ENCODE measurements around the gene GALNT9. TPM values are rescaled to one million over a fixed set of nuclear protein-coding genes. Genes with fewer than 3 reads are reported as not detected.

The GALNT9 gene
- total RNA-seq, 1 experiment from 2014 or later = 0.44 TPM

- CTCF ChIA-PET = no interaction called here
- no peak for ATAC-seq
These were observed 93.1 kb downstream of the GALNT9 start for GRCh38 chr12:132236129-132236929.

DNA sequence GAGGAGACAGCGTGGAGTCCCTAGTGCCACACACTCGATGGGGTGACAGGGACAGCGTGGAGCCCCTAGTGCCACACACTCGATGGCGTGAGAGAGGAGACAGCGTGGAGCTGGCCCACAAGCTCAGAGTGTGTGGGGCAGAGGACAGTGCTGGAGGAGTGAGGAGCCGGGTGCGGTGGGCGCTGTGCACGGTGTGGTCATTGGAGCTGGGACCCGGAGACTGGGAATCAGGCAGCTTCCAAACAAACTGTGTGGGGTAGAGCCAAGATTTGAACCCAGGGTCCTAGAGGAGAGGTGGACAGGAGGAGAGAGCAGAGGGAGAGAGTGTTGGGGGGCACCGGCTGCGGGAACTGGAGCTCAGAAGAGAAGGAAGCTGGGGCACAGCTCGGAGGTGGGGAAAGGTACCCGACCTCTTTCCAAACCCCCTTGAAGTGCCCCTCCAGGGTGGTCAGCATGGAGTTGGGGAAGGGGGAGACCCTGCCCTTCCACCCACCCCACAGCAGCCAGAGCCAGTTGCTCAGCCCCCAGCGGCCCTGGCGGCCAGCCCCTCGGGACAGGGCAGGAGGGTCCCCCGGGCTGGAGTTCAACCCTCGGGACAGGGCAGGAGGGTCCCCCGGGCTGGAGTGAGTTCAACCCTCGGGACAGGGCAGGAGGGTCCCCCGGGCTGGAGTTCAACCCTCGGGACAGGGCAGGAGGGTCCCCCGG is 94.1 kb downstream of the GALNT9 start:
- Histone ChIP-seq H3F3A (ENCODE audit: low read length, unreplicated experiment) (no peaks in the 10 kb centered on the region), H3K4me1 (ENCODE audit: insufficient read depth, low read length) (no peaks in the 10 kb centered on the region), H3K79me2 (ENCODE audit: low read length) (no peaks in the 10 kb centered on the region), H2AFZ (ENCODE audit: low read length) (no peak overlapping the region), H3K9ac (ENCODE audit: low read length) (no peak overlapping the region), H3K9me2 (replicated peaks; ENCODE audit: low read length) (no peaks in the 10 kb centered on the region), H3K4me2 (ENCODE audit: low read length) (no peak overlapping the region), H3K4me3 (ENCODE audit: low read length) (no peak overlapping the region), H3K36me3 (ENCODE audit: low read depth, low read length) (no peaks in the 10 kb centered on the region), H3K27me3 (ENCODE audit: low read length) (0 out of 2 replicates have a peak, but pooled peaks cover under 1% of the 10 kb centered on the region), H4K20me1 (ENCODE audit: low read length) (no peaks in the 10 kb centered on the region), H3K27ac (ENCODE audit: low read length) (no peak overlapping the region), H3K9me3 (ENCODE audit: low read length) (no peaks in the 10 kb centered on the region)
- ATAC-seq (no peak), DNase-seq (no peak)
- BruUV-seq (replicated peaks) = no TSS peak
- no peak for TF ChIP-seq EZH2phosphoT487 (IDR thresholded peaks at IDR 0.05; ENCODE audit: borderline replicate concordance, low read length)
- TF ChIP-seq EZH2 (IDR thresholded peaks at IDR 0.05; ENCODE audit: low read length, unreplicated experiment) = no peak
- TF ChIP-seq, protein P1, sequence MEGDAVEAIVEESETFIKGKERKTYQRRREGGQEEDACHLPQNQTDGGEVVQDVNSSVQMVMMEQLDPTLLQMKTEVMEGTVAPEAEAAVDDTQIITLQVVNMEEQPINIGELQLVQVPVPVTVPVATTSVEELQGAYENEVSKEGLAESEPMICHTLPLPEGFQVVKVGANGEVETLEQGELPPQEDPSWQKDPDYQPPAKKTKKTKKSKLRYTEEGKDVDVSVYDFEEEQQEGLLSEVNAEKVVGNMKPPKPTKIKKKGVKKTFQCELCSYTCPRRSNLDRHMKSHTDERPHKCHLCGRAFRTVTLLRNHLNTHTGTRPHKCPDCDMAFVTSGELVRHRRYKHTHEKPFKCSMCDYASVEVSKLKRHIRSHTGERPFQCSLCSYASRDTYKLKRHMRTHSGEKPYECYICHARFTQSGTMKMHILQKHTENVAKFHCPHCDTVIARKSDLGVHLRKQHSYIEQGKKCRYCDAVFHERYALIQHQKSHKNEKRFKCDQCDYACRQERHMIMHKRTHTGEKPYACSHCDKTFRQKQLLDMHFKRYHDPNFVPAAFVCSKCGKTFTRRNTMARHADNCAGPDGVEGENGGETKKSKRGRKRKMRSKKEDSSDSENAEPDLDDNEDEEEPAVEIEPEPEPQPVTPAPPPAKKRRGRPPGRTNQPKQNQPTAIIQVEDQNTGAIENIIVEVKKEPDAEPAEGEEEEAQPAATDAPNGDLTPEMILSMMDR (conservative IDR thresholded peaks at IDR 0.05; ENCODE audit: low read depth, low read length) = no peak
- intact Hi-C loops (cut with micrococcal nuclease) = no loop called here
- POLR2A ChIA-PET (ENCODE audit: unreplicated experiment) = no interaction called here
- CTCF ChIA-PET = no interaction called here

More at GRCh38 chr12:132236129-132236929, 93.1 kb downstream of the GALNT9 start:
- H2AFZ ChIP-seq (ENCODE audit: low read length) = no peak overlapping the region
- no peaks in the 10 kb centered on the region for H3K79me2 ChIP-seq (ENCODE audit: low read length)
- H3F3A ChIP-seq (ENCODE audit: low read length, unreplicated experiment) = no peaks in the 10 kb centered on the region
- no peak overlapping the region for H3K27ac ChIP-seq (ENCODE audit: low read length)
- H3K9me2 ChIP-seq (replicated peaks; ENCODE audit: low read length) = no peaks in the 10 kb centered on the region
- POLR2A ChIA-PET (ENCODE audit: unreplicated experiment) = no interaction called here
- H3K4me3 ChIP-seq (ENCODE audit: low read length) = no peak overlapping the region
- H4K20me1 ChIP-seq (ENCODE audit: low read length) = no peaks in the 10 kb centered on the region
- no peaks in the 10 kb centered on the region for H3K4me1 ChIP-seq (ENCODE audit: insufficient read depth, low read length)
- no peak overlapping the region for H3K9ac ChIP-seq (ENCODE audit: low read length)
- TF ChIP-seq, protein P1 (conservative IDR thresholded peaks at IDR 0.05; ENCODE audit: low read depth, low read length) = no peak
- TF ChIP-seq EZH2phosphoT487 (IDR thresholded peaks at IDR 0.05; ENCODE audit: borderline replicate concordance, low read length) = no peak
- TF ChIP-seq EZH2 (IDR thresholded peaks at IDR 0.05; ENCODE audit: low read length, unreplicated experiment) = no peak
- no TSS peak for BruUV-seq (replicated peaks)
- no peaks in the 10 kb centered on the region for H3K9me3 ChIP-seq (ENCODE audit: low read length)
- no peak for DNase-seq
- H3K27me3 ChIP-seq (ENCODE audit: low read length) = no peaks in the 10 kb centered on the region
- intact Hi-C loops (cut with micrococcal nuclease) = no loop called here
- H3K4me2 ChIP-seq (ENCODE audit: low read length) = no peak overlapping the region
- H3K36me3 ChIP-seq (ENCODE audit: low read depth, low read length) = no peaks in the 10 kb centered on the region

GRCh38 chr12:132230381-132230780 is 99.0 kb downstream of the GALNT9 start:
- ATAC-seq = no peak
- DNase-seq = no peak
- peaks cover 38% of the 10 kb centered on the region for H3K27me3 ChIP-seq (ENCODE audit: low read length)
- H3F3A ChIP-seq (ENCODE audit: low read length, unreplicated experiment) = no peaks in the 10 kb centered on the region
- no peak overlapping the region for H3K4me2 ChIP-seq (ENCODE audit: low read length)
- no peak overlapping the region for H2AFZ ChIP-seq (ENCODE audit: low read length)
- H3K9ac ChIP-seq (ENCODE audit: low read length) = no peak overlapping the region
- CTCF ChIA-PET = no interaction called here
- intact Hi-C loops (cut with micrococcal nuclease) = no loop called here
- no peak overlapping the region for H3K27ac ChIP-seq (ENCODE audit: low read length)
- no peaks in the 10 kb centered on the region for H3K36me3 ChIP-seq (ENCODE audit: low read depth, low read length)
- no peaks in the 10 kb centered on the region for H3K4me1 ChIP-seq (ENCODE audit: insufficient read depth, low read length)
- TF ChIP-seq EZH2 (IDR thresholded peaks at IDR 0.05; ENCODE audit: low read length, unreplicated experiment) = no peak
- TF ChIP-seq, protein P1 (conservative IDR thresholded peaks at IDR 0.05; ENCODE audit: low read depth, low read length) = no peak
- TF ChIP-seq EZH2phosphoT487 (IDR thresholded peaks at IDR 0.05; ENCODE audit: borderline replicate concordance, low read length) = no peak
- no peaks in the 10 kb centered on the region for H3K9me3 ChIP-seq (ENCODE audit: low read length)
- H3K79me2 ChIP-seq (ENCODE audit: low read length) = no peaks in the 10 kb centered on the region
- H4K20me1 ChIP-seq (ENCODE audit: low read length) = no peaks in the 10 kb centered on the region
- POLR2A ChIA-PET (ENCODE audit: unreplicated experiment) = no interaction called here
- H3K9me2 ChIP-seq (replicated peaks; ENCODE audit: low read length) = no peaks in the 10 kb centered on the region
- BruUV-seq (replicated peaks) = no TSS peak
- no peak overlapping the region for H3K4me3 ChIP-seq (ENCODE audit: low read length)
